A673 (cell line): Measurements from ENCODE around the gene SGCD. TPM values are rescaled to one million over a fixed set of nuclear protein-coding genes. Genes with fewer than 3 reads are reported as not detected.

ENCODE experiments used
- BruUV-seq: library from RNA; stranded (reverse); fragments of 400-500 nt; replicated peaks from 2 replicates; lab custom pipeline; 2021; lab: Mats Ljungman, UMichigan
- CTCF ChIA-PET: fragments of 300-600 bp; sonication (Branson Sonifier 250); formaldehyde crosslinking; loops from one replicate; lab custom pipeline; 2022; ENCODE audit warnings: antibody characterized with exemption; lab: Charles Lee
- POLR2A ChIA-PET: fragments of 300-600 bp; sonication (Branson Sonifier 250); formaldehyde crosslinking; loops from one replicate; lab custom pipeline; 2022; ENCODE audit warnings: antibody characterized with exemption; ENCODE audit not compliant: low non-redundant PET; lab: Charles Lee
- DNase-seq: peaks from one replicate; pipeline ENCODE4 v3.0.0-alpha.2; 2015; ENCODE audit warnings: low spot score
- H3K27ac ChIP-seq: fragments of 200-600 bp; sonication (generic); 2 replicates; pipeline ENCODE4 v1.5.1; 2016; ENCODE audit warnings: mixed run types, low read depth, mild to moderate bottlenecking, mixed read lengths, antibody characterized with exemption, low read length; ENCODE audit not compliant: poor library complexity, severe bottlenecking
- H3K27me3 ChIP-seq: fragments of 200-600 bp; sonication (generic); replicated peaks from 2 replicates; pipeline ENCODE4 v1.6.1; 2017; ENCODE audit warnings: mixed run types, low read depth, mild to moderate bottlenecking, mixed read lengths, antibody characterized with exemption, low read length; ENCODE audit not compliant: insufficient read depth, poor library complexity
- H3K36me3 ChIP-seq: fragments of 200-600 bp; sonication (generic); 2 replicates; pipeline ENCODE4 v1.6.1; 2016; ENCODE audit warnings: mixed run types, mild to moderate bottlenecking, mixed read lengths, antibody characterized with exemption, low read length; ENCODE audit not compliant: insufficient read depth, poor library complexity, severe bottlenecking
- H3K4me1 ChIP-seq: fragments of 200-600 bp; sonication (generic); 2 replicates; pipeline ENCODE4 v1.6.1; 2017; ENCODE audit warnings: mixed run types, mild to moderate bottlenecking, mixed read lengths, antibody characterized with exemption, low read length; ENCODE audit not compliant: insufficient read depth, poor library complexity, severe bottlenecking
- H3K4me3 ChIP-seq: fragments of 200-600 bp; sonication (generic); 2 replicates; pipeline ENCODE4 v1.5.1; 2016; ENCODE audit warnings: low read depth, mixed run types, mild to moderate bottlenecking, mixed read lengths, low read length; ENCODE audit not compliant: poor library complexity, severe bottlenecking
- H3K9me3 ChIP-seq: fragments of 200-600 bp; sonication (generic); 2 replicates; pipeline ENCODE4 v1.6.1; 2016; ENCODE audit warnings: mixed run types, low read depth, mild to moderate bottlenecking, mixed read lengths, antibody characterized with exemption, low read length; ENCODE audit not compliant: poor library complexity, severe bottlenecking
- CTCF ChIP-seq: fragments of 300-800, 200-600 bp; sonication (generic); conservative IDR thresholded peaks from 2 replicates; pipeline ENCODE4 v1.5.1; 2017; ENCODE audit warnings: low read depth, mild to moderate bottlenecking, antibody characterized with exemption, low read length, moderate library complexity, mixed read lengths
- EZH2 ChIP-seq: fragments of 200-600 bp; sonication (generic); IDR thresholded peaks from 2 replicates; pipeline ENCODE4 v1.6.1; 2017; ENCODE audit warnings: borderline replicate concordance, low read depth, mild to moderate bottlenecking, mixed read lengths, antibody characterized with exemption, low read length; ENCODE audit not compliant: poor library complexity, severe bottlenecking
- intact Hi-C: fragments of 100-400 bp; cut with micrococcal nuclease; formaldehyde crosslinking; loops from one replicate; pipeline ENCODE4 v1.10.0; 2022; ENCODE audit not compliant: unreplicated experiment
- total RNA-seq: library from RNA; stranded (reverse); gene quantifications from 2 replicates; pipeline ENCODE4 v1.2.3, GENCODE V29; 2021

SGCD gene
- total RNA-seq, 1 experiment from 2014 or later: 0.17 TPM

GRCh38 chr5:156386976-156387375, 60.0 kb downstream of the SGCD start:
- DNase-seq: no peak
- intact Hi-C loops: no loop called here
- no TSS peak for BruUV-seq
- TF ChIP-seq CTCF (no peak), EZH2 (no peak)
- Histone ChIP-seq H3K4me3 (no peak overlapping the region), H3K27me3 (no peaks in the 10 kb centered on the region), H3K27ac (no peak overlapping the region), H3K9me3 (no peaks in the 10 kb centered on the region), H3K4me1 (no peaks in the 10 kb centered on the region), H3K36me3 (no peaks in the 10 kb centered on the region)
- CTCF ChIA-PET: no interaction called here
- POLR2A ChIA-PET: no interaction called here

- no peaks in the 10 kb centered on the region for H3K9me3 ChIP-seq
- H3K27ac ChIP-seq: no peak overlapping the region
- BruUV-seq: no TSS peak
- POLR2A ChIA-PET: no interaction called here
- CTCF ChIA-PET: no interaction called here
- intact Hi-C loops: no loop called here
- TF ChIP-seq EZH2 (no peak), CTCF (no peak)
- no peak for DNase-seq
- no peaks in the 10 kb centered on the region for H3K36me3 ChIP-seq
- H3K27me3 ChIP-seq: no peaks in the 10 kb centered on the region
- no peaks in the 10 kb centered on the region for H3K4me1 ChIP-seq
- no peak overlapping the region for H3K4me3 ChIP-seq
Observed at GRCh38 chr5:156387391-156387790, 60.4 kb downstream of the SGCD start.

- no peaks in the 10 kb centered on the region for H3K36me3 ChIP-seq
- DNase-seq: no peak
- H3K27ac ChIP-seq: no peak overlapping the region
- H3K9me3 ChIP-seq: no peaks in the 10 kb centered on the region
- no TSS peak for BruUV-seq
- intact Hi-C loops: no loop called here
- TF ChIP-seq CTCF (no peak), EZH2 (no peak)
- no peak overlapping the region for H3K4me3 ChIP-seq
- ChIA-PET CTCF (no interaction called here), POLR2A (no interaction called here)
- no peaks in the 10 kb centered on the region for H3K4me1 ChIP-seq
- H3K27me3 ChIP-seq: no peaks in the 10 kb centered on the region
Observed at GRCh38 chr5:156388233-156388632, 61.3 kb downstream of the SGCD start.
